Panc1 (cell line): ENCODE data around the gene AFDN.

Experiments
- POLR2AphosphoS5 ChIP-seq: IDR thresholded peaks from 2 replicates; pipeline ENCODE4 v1.6.1; 2012; ENCODE audit warnings: mild to moderate bottlenecking, low read depth, low read length, moderate library complexity
- REST ChIP-seq, 2 experiments: IDR thresholded peaks; 2 replicates each; pipeline ENCODE4 v1.6.1; 2011 to 2012; ENCODE audit warnings: low read depth in 2 of 2, control low read depth in 1 of 2, low read length in 1 of 2, mild to moderate bottlenecking in 1 of 2, moderate library complexity in 1 of 2; ENCODE audit not compliant: insufficient read depth in 1 of 2
- SIN3A ChIP-seq: IDR thresholded peaks from 2 replicates; pipeline ENCODE4 v1.6.1; 2012; ENCODE audit warnings: low read depth, mild to moderate bottlenecking, low read length, moderate library complexity, borderline replicate concordance; ENCODE audit not compliant: insufficient read depth
- TCF7L2 ChIP-seq: IDR thresholded peaks from 2 replicates; pipeline ENCODE4 v1.6.1; 2011; ENCODE audit warnings: mild to moderate bottlenecking, low read depth, low read length, inconsistent platforms
- TF ChIP-seq, protein P1 (sequence below): fragments of 450-650 bp; IDR thresholded peaks from 2 replicates; pipeline ENCODE4 v1.5.1; 2017; ENCODE audit warnings: mild to moderate bottlenecking

GRCh38 chr6:167998215-167998614 lies 171.5 kb downstream of the AFDN start:
- TF ChIP-seq POLR2AphosphoS5 (no peak), TCF7L2 (no peak), SIN3A (no peak), REST (IDR thresholded peaks at IDR 0.05; ENCODE audit: insufficient read depth in 1 of 2, low read depth in 2 of 2, low read length in 1 of 2) (no peak)
- TF ChIP-seq, protein P1, sequence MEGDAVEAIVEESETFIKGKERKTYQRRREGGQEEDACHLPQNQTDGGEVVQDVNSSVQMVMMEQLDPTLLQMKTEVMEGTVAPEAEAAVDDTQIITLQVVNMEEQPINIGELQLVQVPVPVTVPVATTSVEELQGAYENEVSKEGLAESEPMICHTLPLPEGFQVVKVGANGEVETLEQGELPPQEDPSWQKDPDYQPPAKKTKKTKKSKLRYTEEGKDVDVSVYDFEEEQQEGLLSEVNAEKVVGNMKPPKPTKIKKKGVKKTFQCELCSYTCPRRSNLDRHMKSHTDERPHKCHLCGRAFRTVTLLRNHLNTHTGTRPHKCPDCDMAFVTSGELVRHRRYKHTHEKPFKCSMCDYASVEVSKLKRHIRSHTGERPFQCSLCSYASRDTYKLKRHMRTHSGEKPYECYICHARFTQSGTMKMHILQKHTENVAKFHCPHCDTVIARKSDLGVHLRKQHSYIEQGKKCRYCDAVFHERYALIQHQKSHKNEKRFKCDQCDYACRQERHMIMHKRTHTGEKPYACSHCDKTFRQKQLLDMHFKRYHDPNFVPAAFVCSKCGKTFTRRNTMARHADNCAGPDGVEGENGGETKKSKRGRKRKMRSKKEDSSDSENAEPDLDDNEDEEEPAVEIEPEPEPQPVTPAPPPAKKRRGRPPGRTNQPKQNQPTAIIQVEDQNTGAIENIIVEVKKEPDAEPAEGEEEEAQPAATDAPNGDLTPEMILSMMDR = no peak
